ENCODE results near the gene SMIM38.

The SMIM38 gene

GRCh38 chr11:69174841-69175240 lies 19.1 kb downstream of the SMIM38 start:
- TF ChIP-seq CTCF (IDR thresholded peaks at IDR 0.05): no peak
- no peak for TF ChIP-seq ZFX (IDR thresholded peaks at IDR 0.05; ENCODE audit: borderline replicate concordance)
- no peak overlapping the region for H3K27ac ChIP-seq

GRCh38 chr11:69178819-69179482 lies 23.2 kb downstream of the SMIM38 start:
- no peak for TF ChIP-seq ZFX (IDR thresholded peaks at IDR 0.05; ENCODE audit: borderline replicate concordance)
- no peak for TF ChIP-seq CTCF (IDR thresholded peaks at IDR 0.05)
- H3K27ac ChIP-seq: no peak overlapping the region

- TF ChIP-seq ZFX (IDR thresholded peaks at IDR 0.05; ENCODE audit: borderline replicate concordance) (no peak), CTCF (IDR thresholded peaks at IDR 0.05) (no peak)
- no peak overlapping the region for H3K27ac ChIP-seq
Observed at GRCh38 chr11:69180226-69180625, 24.5 kb downstream of the SMIM38 start.

- no peak overlapping the region for H3K27ac ChIP-seq
- TF ChIP-seq ZFX (IDR thresholded peaks at IDR 0.05; ENCODE audit: borderline replicate concordance) (no peak), CTCF (IDR thresholded peaks at IDR 0.05) (no peak)
Observed at GRCh38 chr11:69180726-69181125, 25.0 kb downstream of the SMIM38 start.

GRCh38 chr11:69183613-69184012 lies 27.9 kb downstream of the SMIM38 start:
- no peak overlapping the region for H3K27ac ChIP-seq
- no peak for TF ChIP-seq CTCF (IDR thresholded peaks at IDR 0.05)

- TF ChIP-seq ZFX (IDR thresholded peaks at IDR 0.05; ENCODE audit: borderline replicate concordance): no peak
- no peak for TF ChIP-seq CTCF (IDR thresholded peaks at IDR 0.05)
- H3K27ac ChIP-seq: no peak overlapping the region
Observed at GRCh38 chr11:69186316-69187260, 30.9 kb downstream of the SMIM38 start.

GRCh38 chr11:69187540-69188065 lies 31.9 kb downstream of the SMIM38 start:
- H3K27ac ChIP-seq: no peak overlapping the region
- no peak for TF ChIP-seq CTCF (IDR thresholded peaks at IDR 0.05)
- no peak for TF ChIP-seq ZFX (IDR thresholded peaks at IDR 0.05; ENCODE audit: borderline replicate concordance)
